Stomach smooth muscle (tissue), 2 donors: Measurements from ENCODE around the gene NALCN.

Experiments
- H3K27ac ChIP-seq: one replicate; pipeline ENCODE4 v1.7.0; 2013; ENCODE audit warnings: mild to moderate bottlenecking, low read length, inconsistent platforms
- H3K27me3 ChIP-seq, 2 donors: one replicate each; pipeline ENCODE4 v1.7.0; 2013; ENCODE audit warnings: low read length in 2 of 2; ENCODE audit not compliant: insufficient read depth in 2 of 2, control insufficient read depth in 1 of 2
- H3K36me3 ChIP-seq, 2 donors: one replicate each; pipeline ENCODE4 v1.7.0; 2013; ENCODE audit warnings: low read length in 2 of 2; ENCODE audit not compliant: control insufficient read depth in 2 of 2, insufficient read depth in 2 of 2
- H3K4me1 ChIP-seq: one replicate; pipeline ENCODE4 v1.7.0; 2013; ENCODE audit warnings: low read length; ENCODE audit not compliant: control insufficient read depth, insufficient read depth
- H3K4me3 ChIP-seq, 2 donors: one replicate each; pipeline ENCODE4 v1.7.0; 2013; ENCODE audit warnings: low read length in 2 of 2
- H3K9ac ChIP-seq, 2 donors: one replicate each; pipeline ENCODE4 v1.7.0; 2013; ENCODE audit warnings: low read length in 2 of 2, mild to moderate bottlenecking in 1 of 2
- H3K9me3 ChIP-seq, 2 donors: one replicate each; pipeline ENCODE4 v1.7.0; 2013; ENCODE audit warnings: low read length in 2 of 2; ENCODE audit not compliant: control insufficient read depth in 2 of 2
- donor health status: healthy.
- donor health status: Pancreatic carcinoma.

NALCN gene

GRCh38 chr13:101139081-101139480, 277.2 kb downstream of the NALCN start:
- Histone ChIP-seq H3K36me3 (no peaks in the 10 kb centered on the region), H3K4me3 (no peak overlapping the region), H3K4me1 (no peaks in the 10 kb centered on the region), H3K27ac (no peak overlapping the region), H3K27me3 (peaks cover 5 to 11% of the 10 kb centered on the region in 2 donors), H3K9ac (no peak overlapping the region), H3K9me3 (no peaks in the 10 kb centered on the region)

DNA sequence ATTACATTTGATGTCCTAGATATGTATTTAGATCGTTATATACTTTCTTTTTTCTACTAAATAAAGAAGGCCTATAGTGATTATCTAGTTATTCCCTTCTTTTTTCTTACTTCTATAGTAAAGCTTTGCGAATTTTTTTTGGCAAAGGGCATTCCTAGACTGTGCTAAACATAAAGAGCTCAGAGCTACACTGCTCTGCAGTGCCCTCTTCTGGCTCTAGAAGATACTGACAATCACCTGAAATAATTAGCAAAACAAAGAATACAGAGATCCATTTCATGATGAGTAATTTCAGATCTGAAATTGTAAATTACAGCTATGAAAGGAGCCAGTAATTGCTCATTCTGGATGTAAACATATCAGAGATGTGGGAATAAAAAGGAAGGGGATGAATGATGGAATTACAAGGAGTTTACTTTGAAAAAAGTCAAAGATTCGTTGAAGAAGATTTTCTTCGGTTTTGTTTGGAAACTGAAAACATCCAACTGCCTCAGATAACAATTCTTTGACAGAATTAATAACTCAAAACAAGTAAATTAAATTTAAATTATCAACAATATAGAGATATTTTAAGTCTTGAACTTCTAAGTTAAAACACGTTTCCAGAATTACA, 288.5 kb downstream of the NALCN start:
- H3K36me3 ChIP-seq: no peaks in the 10 kb centered on the region
- no peaks in the 10 kb centered on the region for H3K9me3 ChIP-seq
- no peaks in the 10 kb centered on the region for H3K4me1 ChIP-seq
- H3K27me3 ChIP-seq: no peaks in the 10 kb centered on the region
- no peak overlapping the region for H3K27ac ChIP-seq
- no peak overlapping the region for H3K9ac ChIP-seq
- H3K4me3 ChIP-seq: no peak overlapping the region

DNA sequence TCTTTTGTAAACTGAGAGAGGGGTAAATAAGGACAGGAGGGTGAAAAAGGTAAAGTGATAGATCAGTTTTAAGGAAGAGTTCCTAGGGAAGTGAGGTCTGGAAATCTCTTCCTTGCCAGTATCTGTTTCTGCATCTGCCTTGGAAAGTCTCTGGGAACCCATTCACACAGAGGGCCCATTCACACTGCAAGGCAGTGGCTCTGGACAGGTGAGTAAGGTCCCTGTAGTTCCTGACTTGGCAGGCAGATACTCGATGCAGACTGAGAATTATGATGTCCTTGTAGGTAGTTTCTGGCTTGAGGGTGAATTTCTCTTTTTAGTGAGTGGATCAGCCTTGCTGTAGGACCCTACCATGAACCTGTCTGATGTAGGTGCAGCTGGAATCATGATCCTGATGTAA, 293.3 kb downstream of the NALCN start:
- Histone ChIP-seq H3K4me1 (no peaks in the 10 kb centered on the region), H3K9ac (no peak overlapping the region), H3K4me3 (no peak overlapping the region), H3K27ac (no peak overlapping the region), H3K36me3 (no peaks in the 10 kb centered on the region), H3K9me3 (no peaks in the 10 kb centered on the region), H3K27me3 (no peaks in the 10 kb centered on the region)

- Histone ChIP-seq H3K27ac (no peak overlapping the region), H3K9me3 (no peaks in the 10 kb centered on the region), H3K36me3 (no peaks in the 10 kb centered on the region), H3K27me3 (no peaks in the 10 kb centered on the region), H3K4me3 (no peak overlapping the region), H3K9ac (no peak overlapping the region), H3K4me1 (no peaks in the 10 kb centered on the region)
These were observed 294.7 kb downstream of the NALCN start for GRCh38 chr13:101121608-101122007.

- Histone ChIP-seq H3K36me3 (no peaks in the 10 kb centered on the region), H3K9me3 (no peaks in the 10 kb centered on the region), H3K9ac (no peak overlapping the region), H3K27ac (no peak overlapping the region), H3K27me3 (no peaks in the 10 kb centered on the region), H3K4me3 (no peak overlapping the region), H3K4me1 (no peaks in the 10 kb centered on the region)
These were observed 296.3 kb downstream of the NALCN start for GRCh38 chr13:101120007-101120406.

DNA sequence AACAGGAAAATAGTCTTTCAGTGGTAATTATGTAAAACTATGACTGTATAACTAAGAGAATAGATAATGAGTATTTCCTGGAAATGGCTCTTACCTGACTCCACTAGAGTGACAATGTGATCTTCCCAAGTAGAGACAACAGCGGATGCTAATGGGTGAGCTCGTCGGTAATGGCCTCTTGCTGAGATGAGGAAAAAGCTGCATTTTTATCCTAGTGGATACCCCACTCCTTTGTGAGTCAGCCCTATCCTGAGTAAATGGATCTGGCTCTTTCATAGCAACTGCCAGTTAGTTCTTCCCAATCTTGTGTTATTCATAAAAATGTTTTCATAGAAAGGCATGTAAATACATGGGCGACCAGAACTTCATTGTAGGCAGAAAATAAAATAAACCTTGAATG, 299.5 kb downstream of the NALCN start:
- no peaks in the 10 kb centered on the region for H3K36me3 ChIP-seq
- no peak overlapping the region for H3K27ac ChIP-seq
- no peaks in the 10 kb centered on the region for H3K4me1 ChIP-seq
- peaks cover 0 to 2% of the 10 kb centered on the region in 2 donors for H3K27me3 ChIP-seq
- H3K4me3 ChIP-seq: no peak overlapping the region
- no peaks in the 10 kb centered on the region for H3K9me3 ChIP-seq
- no peak overlapping the region for H3K9ac ChIP-seq

DNA sequence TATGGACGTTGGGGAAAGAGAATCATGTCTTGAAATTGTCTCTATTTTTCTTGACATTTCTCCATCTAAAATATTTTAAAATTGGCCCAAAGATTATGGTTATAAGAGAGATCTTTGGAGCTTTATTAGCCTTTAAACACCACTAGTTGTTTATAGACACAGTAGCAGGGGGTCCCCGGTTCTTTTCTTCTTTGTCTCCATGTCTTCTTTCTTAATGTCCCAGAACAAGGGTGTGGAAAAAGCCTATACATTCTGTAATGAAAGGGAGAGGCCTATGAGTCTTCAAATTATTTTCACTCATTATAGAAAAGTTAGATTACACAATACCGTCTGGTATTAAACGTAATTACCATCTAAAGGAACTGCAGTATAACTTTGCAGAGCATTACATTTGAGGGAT, 300.0 kb downstream of the NALCN start:
- no peak overlapping the region for H3K27ac ChIP-seq

GRCh38 chr13:101115762-101116171, 300.5 kb downstream of the NALCN start:
- H3K9ac ChIP-seq: no peak overlapping the region
- peaks cover 0 to 2% of the 10 kb centered on the region in 2 donors for H3K27me3 ChIP-seq
- H3K27ac ChIP-seq: no peak overlapping the region
- no peak overlapping the region for H3K4me3 ChIP-seq
- no peaks in the 10 kb centered on the region for H3K4me1 ChIP-seq
- no peaks in the 10 kb centered on the region for H3K9me3 ChIP-seq
- H3K36me3 ChIP-seq: no peaks in the 10 kb centered on the region

More for the DNA sequence above, 300.0 kb downstream of the NALCN start:
- no peak overlapping the region for H3K4me3 ChIP-seq
- peaks cover 0 to 2% of the 10 kb centered on the region in 2 donors for H3K27me3 ChIP-seq
- no peaks in the 10 kb centered on the region for H3K4me1 ChIP-seq
- H3K9ac ChIP-seq: no peak overlapping the region
- no peaks in the 10 kb centered on the region for H3K36me3 ChIP-seq
- H3K9me3 ChIP-seq: no peaks in the 10 kb centered on the region

- Histone ChIP-seq H3K9ac (no peak overlapping the region), H3K4me1 (no peaks in the 10 kb centered on the region)
These were observed 304.4 kb downstream of the NALCN start for GRCh38 chr13:101111894-101112293.

GRCh38 chr13:101109005-101109404, 307.3 kb downstream of the NALCN start:
- no peak overlapping the region for H3K9ac ChIP-seq
- H3K27ac ChIP-seq: no peak overlapping the region
- no peaks in the 10 kb centered on the region for H3K36me3 ChIP-seq
- no peaks in the 10 kb centered on the region for H3K9me3 ChIP-seq
- no peaks in the 10 kb centered on the region for H3K4me1 ChIP-seq
- no peak overlapping the region for H3K4me3 ChIP-seq
- peaks cover 0 to 2% of the 10 kb centered on the region in 2 donors for H3K27me3 ChIP-seq

More at GRCh38 chr13:101111894-101112293, 304.4 kb downstream of the NALCN start:
- Histone ChIP-seq H3K9me3 (no peaks in the 10 kb centered on the region), H3K36me3 (no peaks in the 10 kb centered on the region), H3K27me3 (peaks cover 0 to 2% of the 10 kb centered on the region in 2 donors), H3K4me3 (no peak overlapping the region), H3K27ac (no peak overlapping the region)

DNA sequence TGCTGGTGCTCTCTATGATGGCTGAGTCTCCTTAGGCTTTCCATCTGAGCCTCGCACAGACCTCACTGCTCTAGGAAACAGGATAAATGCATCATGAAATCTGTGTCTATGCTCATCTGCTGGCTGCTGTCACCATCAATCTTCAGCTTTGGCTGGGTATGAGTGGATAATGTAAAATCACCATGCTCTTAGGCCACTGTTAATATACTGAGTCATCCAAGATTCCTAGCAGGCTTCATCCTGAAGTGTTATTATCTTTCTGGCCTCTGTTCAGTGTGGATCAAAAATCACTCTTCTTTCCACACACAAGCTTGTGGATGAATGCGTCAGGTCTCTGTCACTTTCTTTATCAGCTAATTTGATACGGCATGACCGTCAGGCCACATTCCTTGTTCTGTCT, 317.4 kb downstream of the NALCN start:
- H3K4me1 ChIP-seq: no peaks in the 10 kb centered on the region
- H3K27ac ChIP-seq: no peak overlapping the region
- H3K27me3 ChIP-seq: no peaks in the 10 kb centered on the region
- no peaks in the 10 kb centered on the region for H3K36me3 ChIP-seq
- H3K4me3 ChIP-seq: no peak overlapping the region
- no peak overlapping the region for H3K9ac ChIP-seq
- no peaks in the 10 kb centered on the region for H3K9me3 ChIP-seq
